GM19397 (cell line): ENCODE measurements around the gene ZFP57.
A peak's percentile ranks its signal among the peaks of the same experiment; 100 is the strongest.

Source experiments
- ATAC-seq: cut with Tn5 transposase; IDR thresholded peaks from one replicate; pipeline ENCODE4 v1.9.1; 2021; ENCODE audit warnings: mild to moderate bottlenecking, moderate library complexity; ENCODE audit not compliant: unreplicated experiment

Gene ZFP57

GRCh38 chr6:29680904-29681303 is at the start of gene ZFP57:
Gene ZFP57 (minus strand): TSS chr6:29681152. CDS start chr6:29677003, 4,149 bp downstream.
- no peak for ATAC-seq

DNA sequence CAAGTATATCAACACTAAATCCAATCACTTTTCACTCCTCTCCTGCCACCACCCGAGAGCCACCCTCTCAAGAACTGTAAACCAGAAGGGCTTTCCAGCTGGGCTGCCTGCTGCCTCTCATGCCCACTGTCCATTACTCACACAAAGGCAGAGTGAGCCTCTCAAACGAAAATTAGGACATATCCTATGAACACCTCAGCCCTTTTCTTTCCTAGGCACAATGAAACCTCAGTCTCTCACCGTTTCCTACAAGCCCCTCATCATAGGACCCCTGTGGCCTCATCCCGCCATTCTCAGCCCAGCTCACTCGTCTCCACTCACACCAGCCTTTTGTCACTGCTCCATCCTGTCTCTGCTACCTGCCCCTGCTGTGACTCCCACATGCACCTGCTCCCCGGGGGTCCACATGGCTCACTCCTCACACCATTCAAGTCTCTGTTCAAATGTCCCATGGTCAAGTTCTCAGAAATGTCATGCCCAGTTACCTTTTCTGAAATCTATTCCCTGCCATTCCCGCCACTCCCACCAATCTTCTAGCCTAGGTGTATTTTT is 49.7 kb upstream of the ZFP57 start:
- no peak for ATAC-seq

- ATAC-seq, result no peak
Observed at GRCh38 chr6:29729774-29730328, 48.9 kb upstream of the ZFP57 start.

GRCh38 chr6:29728875-29729270 is 47.9 kb upstream of the ZFP57 start:
- no peak for ATAC-seq

DNA sequence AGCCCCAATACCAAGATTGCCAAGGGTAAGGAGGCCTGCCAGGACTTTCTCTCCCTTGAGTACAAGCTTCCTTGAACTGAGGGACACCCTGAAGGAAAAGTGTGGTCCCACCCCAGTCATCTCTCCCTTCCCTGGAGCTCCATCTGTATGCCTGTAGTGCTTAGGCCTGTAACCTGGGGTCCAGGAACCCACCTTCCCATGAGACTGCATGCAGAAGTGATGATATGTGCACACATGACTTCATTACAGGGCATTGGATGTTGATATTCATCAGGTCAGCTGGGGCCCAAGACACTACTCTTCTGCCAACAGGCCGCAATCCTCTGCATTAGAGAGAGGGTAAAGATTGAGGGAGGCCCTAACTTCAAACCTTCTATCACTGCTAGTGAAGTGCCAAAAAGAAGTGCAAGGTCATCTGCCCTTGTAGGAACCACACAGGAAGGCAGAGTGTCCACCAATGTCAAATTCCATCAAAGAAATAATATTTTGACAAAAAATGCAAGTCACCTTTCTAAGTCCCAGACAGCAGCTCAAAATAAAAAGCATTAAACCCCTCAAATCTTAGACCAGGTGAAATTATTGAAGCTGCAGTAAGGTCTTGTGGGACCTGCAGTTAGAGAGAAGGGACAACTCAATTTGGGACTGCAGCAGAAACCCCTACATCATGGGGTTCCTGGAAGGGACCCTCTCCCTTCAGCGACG is 47.4 kb upstream of the ZFP57 start:
- ATAC-seq, result no peak

GRCh38 chr6:29727637-29728036 is 46.7 kb upstream of the ZFP57 start:
- ATAC-seq, result no peak

- ATAC-seq, result no peak
Observed at GRCh38 chr6:29726571-29727194, 45.7 kb upstream of the ZFP57 start.

DNA sequence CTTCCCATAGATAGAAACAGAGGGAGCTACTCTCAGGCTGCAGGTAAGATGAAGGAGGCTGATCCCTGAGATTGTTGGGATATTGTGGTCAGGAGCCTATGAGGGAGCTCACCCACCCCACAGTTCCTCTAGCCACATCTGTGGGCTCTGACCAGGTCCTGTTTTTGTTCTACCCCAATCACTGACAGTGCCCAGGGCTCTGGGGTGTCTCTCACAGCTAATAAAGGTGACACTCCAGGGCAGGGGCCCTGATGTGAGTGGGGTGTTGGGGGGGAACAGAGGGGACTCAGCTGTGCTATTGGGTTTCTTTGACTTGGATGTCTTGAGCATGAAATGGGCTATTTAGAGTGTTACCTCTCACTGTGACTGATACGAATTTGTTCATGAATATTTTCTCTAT is 45.0 kb upstream of the ZFP57 start:
- no peak for ATAC-seq

- no peak for ATAC-seq
Observed at GRCh38 chr6:29724937-29725869, 44.3 kb upstream of the ZFP57 start.

- ATAC-seq, result peak; percentile 39
Observed at GRCh38 chr6:29723666-29724588, 43.0 kb upstream of the ZFP57 start.

DNA sequence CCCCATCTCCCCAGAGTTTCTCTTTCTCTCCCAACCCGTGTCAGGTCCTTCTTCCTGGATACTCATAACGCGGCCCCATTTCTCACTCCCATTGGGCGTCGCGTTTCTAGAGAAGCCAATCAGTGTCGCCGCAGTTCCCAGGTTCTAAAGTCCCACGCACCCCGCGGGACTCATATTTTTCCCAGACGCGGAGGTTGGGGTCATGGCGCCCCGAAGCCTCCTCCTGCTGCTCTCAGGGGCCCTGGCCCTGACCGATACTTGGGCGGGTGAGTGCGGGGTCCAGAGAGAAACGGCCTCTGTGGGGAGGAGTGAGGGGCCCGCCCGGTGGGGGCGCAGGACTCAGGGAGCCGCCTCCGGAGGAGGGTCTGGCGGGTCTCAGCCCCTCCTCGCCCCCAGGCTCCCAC is 42.3 kb upstream of the ZFP57 start, which contains the start of gene HLA-F:
Gene HLA-F (plus strand): TSS at position 173 of the 404 bp plus-strand sequence. CDS start 30 bp downstream, at position 203.
- peak; percentile 80 for ATAC-seq

DNA sequence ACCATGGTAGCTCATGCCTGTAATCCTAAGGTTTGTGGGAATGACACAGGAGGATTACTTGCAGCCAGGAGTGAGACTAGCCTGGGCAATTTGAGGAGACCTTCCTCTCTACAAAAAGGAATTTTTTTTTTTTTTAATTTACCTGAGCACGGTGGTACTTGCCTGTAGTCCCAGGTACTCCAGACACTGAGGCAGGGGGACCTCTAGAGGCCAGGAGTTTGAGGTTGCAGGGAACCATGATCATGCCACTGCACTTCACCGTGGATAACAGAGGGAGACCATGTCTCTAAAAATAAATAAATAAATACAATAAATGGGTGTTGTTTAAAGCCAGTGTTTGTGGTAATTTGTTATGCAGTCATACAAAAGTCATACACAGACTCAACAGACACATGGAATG is 39.9 kb upstream of the ZFP57 start:
- ATAC-seq, result no peak

- no peak for ATAC-seq
Observed at GRCh38 chr6:29710281-29710941, 29.5 kb upstream of the ZFP57 start.

- ATAC-seq, result no peak
Observed at GRCh38 chr6:29709188-29709587, 28.2 kb upstream of the ZFP57 start.

DNA sequence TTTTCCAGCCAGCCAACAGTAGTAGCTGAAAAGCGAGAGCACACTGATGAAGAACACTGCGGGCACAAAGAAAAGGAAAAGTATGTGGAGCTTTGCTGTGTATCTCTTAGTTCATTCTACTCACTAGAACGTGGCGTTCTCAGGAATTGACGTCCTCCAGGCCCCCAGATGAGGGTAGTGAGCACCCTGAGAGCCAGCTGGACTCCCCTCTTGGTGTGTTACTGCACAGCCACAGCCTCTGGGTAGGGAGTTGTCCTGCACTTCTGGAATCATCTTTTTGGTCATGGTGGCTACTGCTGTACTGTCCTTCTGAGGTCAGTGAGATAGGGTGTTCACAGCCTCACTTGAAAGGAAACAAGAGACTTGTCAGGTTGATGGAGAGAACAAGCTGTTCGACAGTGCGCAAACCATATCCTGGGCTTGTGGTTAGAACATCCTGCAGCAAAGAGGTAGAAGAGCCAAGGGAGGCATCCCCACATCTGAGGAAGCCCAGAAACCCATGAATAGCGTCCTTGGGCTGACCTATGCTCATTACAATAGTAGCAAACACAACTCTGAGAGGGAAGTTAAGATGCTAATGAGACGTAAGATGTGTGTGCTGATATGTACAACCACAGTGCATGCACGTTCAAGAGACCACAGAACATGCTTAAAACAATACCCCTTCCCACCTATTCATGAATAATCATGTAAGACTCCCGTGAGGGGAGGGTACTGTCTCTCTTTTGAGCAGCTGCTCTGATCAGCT is 27.7 kb upstream of the ZFP57 start:
- no peak for ATAC-seq

DNA sequence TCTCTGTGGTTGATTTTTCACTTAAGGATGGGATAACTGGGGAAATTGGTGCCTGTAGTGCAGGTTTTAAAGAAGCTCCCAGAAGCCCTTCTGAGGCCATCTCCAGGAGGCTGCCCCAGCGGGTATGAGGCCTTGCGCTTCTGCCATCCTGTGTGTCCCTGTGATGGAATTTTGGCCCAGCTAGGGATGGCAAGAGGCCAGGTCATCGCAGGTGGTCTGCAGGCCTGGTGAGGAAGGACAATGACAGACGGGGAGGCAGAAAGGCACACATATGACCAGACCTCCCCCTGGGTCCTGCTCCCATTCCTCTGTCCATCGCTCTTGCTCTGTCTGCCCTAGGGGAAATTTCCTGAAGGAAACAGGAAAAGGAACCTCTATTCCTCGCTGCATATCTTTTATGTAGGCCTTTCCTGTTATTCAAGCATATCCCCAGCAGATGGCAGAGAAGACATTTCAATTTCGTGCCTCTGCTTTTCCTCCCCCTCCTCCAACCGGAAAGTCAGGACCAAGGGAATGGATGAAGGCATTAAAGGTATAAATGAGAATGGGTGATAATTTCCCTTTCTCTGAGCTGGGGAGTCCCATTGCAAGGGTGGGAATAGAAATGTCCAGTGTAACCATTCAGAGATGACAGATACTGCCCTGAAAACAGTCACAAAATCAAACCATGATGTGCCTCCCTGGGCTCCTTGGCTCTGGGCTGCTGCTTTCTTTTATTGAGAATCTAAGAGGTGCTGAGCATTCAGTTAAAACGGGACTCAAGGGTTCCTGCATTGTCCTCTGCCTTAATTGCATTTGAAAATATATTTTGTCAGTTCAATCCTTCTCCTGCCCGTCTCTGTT is 24.7 kb upstream of the ZFP57 start:
- no peak for ATAC-seq

GRCh38 chr6:29702519-29703103 is 21.7 kb upstream of the ZFP57 start:
- ATAC-seq, result no peak
